ENCODE results near the gene CCDC7.

- no peak for TF ChIP-seq GATA3 (IDR thresholded peaks at IDR 0.05; ENCODE audit: low read depth, low read length)
- TF ChIP-seq GATA2 (IDR thresholded peaks at IDR 0.05; ENCODE audit: low read depth, low read length) = no peak
These were observed 215.4 kb downstream of the CCDC7 start for GRCh38 chr10:32661346-32661745.

Measured in SH-SY5Y (cell line).